Measurements from ENCODE around the gene TCAIM. TPM values are rescaled to one million over a fixed set of nuclear protein-coding genes. Genes with fewer than 3 reads are reported as not detected.

Gene TCAIM
- total and polyA plus RNA-seq, 9 of the 15 experiments (the other 6 are each of a cell fraction or from before 2014, with no cell fraction given): 19.7 to 53.3 (median 36.9) TPM

DNA sequence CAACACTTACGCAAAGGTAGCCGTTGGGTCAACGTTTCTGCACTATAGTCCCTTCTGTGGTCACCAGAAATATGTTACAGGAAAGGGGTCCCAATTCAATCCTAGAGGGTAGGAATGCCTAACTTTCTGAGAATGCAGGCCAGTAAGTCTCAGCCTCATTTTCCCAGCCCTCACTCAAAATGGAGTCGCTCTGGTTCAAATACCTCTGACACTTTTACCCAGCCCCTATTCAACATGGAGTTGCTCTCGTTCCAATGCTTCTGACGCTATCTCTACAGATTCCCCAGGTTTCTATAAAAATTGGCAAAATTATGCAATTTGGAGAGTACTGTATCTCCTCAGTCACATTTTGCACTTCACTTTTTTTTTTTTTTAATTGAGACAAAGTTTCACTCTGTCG lies 99.2 kb downstream of the TCAIM start (continued):
- TF ChIP-seq ETS2 (tag; IDR thresholded peaks at IDR 0.05; ENCODE audit: borderline replicate concordance, poor library complexity, severe bottlenecking) (no peak), FOXM1 (IDR thresholded peaks at IDR 0.05; ENCODE audit: low read depth) (no peak), FOXM1 (CRISPR knock-in tag; IDR thresholded peaks at IDR 0.05; ENCODE audit: low read depth) (no peak), IFI16 (CRISPR knock-in tag; IDR thresholded peaks at IDR 0.05) (peak; percentile 85), CCNT2 (IDR thresholded peaks at IDR 0.05; ENCODE audit: borderline replicate concordance, extremely low read depth, insufficient read length, low read depth, low read length) (no peak), ATF7 (IDR thresholded peaks at IDR 0.05) (no peak), POLR2AphosphoS2 (IDR thresholded peaks at IDR 0.05; ENCODE audit: low read length) (no peak), RFX7 (CRISPR knock-in tag; IDR thresholded peaks at IDR 0.05) (no peak), ARID4B (CRISPR knock-in tag; IDR thresholded peaks at IDR 0.05) (no peak), SAFB (IDR thresholded peaks at IDR 0.05; ENCODE audit: borderline replicate concordance, low read depth, low read length) (no peak), DDX20 (tag; IDR thresholded peaks at IDR 0.05; ENCODE audit: low read depth) (peak; percentile 93), FOXK2 (conservative IDR thresholded peaks at IDR 0.05 in 1 of 2, IDR thresholded peaks at IDR 0.05 in 1 of 2; ENCODE audit: low read depth in 2 of 2) (no peak), ZC3H4 (CRISPR knock-in tag; IDR thresholded peaks at IDR 0.05; ENCODE audit: borderline replicate concordance) (no peak), GTF3C2 (IDR thresholded peaks at IDR 0.05; ENCODE audit: borderline replicate concordance, extremely low read depth, insufficient read length) (no peak)
- TF ChIP-seq, protein P1, sequence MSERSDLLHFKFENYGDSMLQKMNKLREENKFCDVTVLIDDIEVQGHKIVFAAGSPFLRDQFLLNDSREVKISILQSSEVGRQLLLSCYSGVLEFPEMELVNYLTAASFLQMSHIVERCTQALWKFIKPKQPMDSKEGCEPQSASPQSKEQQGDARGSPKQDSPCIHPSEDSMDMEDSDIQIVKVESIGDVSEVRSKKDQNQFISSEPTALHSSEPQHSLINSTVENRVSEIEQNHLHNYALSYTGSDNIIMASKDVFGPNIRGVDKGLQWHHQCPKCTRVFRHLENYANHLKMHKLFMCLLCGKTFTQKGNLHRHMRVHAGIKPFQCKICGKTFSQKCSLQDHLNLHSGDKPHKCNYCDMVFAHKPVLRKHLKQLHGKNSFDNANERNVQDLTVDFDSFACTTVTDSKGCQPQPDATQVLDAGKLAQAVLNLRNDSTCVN (CRISPR knock-in tag; IDR thresholded peaks at IDR 0.05): peak; percentile 50; the same call in 1 of the 2 replicates
- TF ChIP-seq, protein P2, sequence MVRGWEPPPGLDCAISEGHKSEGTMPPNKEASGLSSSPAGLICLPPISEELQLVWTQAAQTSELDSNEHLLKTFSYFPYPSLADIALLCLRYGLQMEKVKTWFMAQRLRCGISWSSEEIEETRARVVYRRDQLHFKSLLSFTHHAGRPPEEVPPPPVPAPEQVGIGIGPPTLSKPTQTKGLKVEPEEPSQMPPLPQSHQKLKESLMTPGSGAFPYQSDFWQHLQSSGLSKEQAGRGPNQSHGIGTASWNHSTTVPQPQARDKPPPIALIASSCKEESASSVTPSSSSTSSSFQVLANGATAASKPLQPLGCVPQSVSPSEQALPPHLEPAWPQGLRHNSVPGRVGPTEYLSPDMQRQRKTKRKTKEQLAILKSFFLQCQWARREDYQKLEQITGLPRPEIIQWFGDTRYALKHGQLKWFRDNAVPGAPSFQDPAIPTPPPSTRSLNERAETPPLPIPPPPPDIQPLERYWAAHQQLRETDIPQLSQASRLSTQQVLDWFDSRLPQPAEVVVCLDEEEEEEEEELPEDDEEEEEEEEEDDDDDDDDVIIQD (CRISPR knock-in tag; IDR thresholded peaks at IDR 0.05): peak; percentile 82; the same call in 1 of the 2 replicates

Data from K562 (cell line).